ENCODE measurements around the gene FLACC1.

DNA sequence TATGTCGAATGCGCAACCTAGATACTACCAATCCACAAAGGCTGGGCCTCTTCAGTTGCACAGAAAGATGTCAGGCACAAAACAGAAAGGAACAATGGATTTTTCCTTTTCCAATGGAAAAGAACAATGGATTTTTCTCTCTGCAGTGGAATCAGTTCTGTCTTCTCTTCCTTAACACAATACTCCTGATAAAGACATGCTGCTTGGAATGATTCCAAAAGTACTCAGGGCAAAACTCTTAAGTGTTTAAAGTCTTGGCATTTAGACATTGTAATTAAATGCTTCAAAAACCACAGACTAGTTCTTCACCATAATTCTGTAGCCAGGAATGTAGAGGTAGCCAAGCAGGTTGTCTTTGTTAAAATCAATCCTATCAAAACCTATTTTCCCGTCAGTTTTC lies 46.7 kb upstream of the FLACC1 start:
- TF ChIP-seq, protein P1, sequence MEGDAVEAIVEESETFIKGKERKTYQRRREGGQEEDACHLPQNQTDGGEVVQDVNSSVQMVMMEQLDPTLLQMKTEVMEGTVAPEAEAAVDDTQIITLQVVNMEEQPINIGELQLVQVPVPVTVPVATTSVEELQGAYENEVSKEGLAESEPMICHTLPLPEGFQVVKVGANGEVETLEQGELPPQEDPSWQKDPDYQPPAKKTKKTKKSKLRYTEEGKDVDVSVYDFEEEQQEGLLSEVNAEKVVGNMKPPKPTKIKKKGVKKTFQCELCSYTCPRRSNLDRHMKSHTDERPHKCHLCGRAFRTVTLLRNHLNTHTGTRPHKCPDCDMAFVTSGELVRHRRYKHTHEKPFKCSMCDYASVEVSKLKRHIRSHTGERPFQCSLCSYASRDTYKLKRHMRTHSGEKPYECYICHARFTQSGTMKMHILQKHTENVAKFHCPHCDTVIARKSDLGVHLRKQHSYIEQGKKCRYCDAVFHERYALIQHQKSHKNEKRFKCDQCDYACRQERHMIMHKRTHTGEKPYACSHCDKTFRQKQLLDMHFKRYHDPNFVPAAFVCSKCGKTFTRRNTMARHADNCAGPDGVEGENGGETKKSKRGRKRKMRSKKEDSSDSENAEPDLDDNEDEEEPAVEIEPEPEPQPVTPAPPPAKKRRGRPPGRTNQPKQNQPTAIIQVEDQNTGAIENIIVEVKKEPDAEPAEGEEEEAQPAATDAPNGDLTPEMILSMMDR (IDR thresholded peaks at IDR 0.05), result no peak
- no peak for TF ChIP-seq EZH2 (IDR thresholded peaks at IDR 0.05; ENCODE audit: borderline replicate concordance, insufficient read depth, low read depth, low read length, poor library complexity, severe bottlenecking)

All from B cell (primary cell).